Stimulated activated CD8-positive, alpha-beta memory T cell treated with anti-CD3 and anti-CD28 coated beads, Interleukin-15, amount 100 ng/mL, for 1 hour (primary cell): ENCODE data around the gene DNAAF1.

Source experiments
- DNase-seq: peaks from one replicate; pipeline ENCODE4 v3.0.0-alpha.2; 2020; ENCODE audit warnings: low read depth

DNAAF1 gene

DNA sequence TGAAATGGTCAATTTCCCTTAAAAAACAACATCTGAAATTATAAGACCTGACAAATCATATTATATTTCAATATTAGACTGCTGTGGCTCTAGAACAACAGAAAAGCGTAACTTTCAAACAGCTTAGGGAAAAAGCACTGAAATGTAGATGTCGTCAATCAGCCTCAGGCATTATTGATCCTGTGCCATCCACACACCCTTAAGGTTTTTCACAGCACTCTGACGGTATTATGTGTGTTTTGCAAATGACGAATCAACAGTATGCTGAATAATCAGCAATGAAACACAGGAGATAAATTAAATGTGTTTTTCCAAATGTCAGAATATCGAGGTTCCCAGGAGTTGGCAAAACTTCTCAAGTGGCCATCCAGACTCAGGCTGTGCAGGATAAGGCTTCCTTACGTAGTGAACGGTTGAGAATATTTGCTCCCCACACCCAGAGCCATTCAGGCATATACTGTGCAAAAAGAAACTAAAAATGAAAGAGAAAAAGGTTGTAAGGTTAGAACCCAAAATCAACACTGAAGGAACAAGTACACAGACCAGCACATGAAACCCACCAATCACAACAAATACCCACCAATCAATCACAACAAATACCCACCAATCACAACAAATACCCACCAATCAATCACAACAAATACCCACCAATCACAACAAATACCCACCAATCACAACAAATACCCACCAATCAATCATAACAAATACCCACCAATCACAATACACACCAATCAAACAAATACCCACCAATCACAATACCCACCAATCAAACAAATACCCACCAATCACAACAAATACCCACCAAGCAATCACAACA is 20.6 kb upstream of the DNAAF1 start:
- DNase-seq: no peak

- DNase-seq: no peak
Measured at GRCh38 chr16:84131117-84131516, 14.0 kb upstream of the DNAAF1 start.

DNA sequence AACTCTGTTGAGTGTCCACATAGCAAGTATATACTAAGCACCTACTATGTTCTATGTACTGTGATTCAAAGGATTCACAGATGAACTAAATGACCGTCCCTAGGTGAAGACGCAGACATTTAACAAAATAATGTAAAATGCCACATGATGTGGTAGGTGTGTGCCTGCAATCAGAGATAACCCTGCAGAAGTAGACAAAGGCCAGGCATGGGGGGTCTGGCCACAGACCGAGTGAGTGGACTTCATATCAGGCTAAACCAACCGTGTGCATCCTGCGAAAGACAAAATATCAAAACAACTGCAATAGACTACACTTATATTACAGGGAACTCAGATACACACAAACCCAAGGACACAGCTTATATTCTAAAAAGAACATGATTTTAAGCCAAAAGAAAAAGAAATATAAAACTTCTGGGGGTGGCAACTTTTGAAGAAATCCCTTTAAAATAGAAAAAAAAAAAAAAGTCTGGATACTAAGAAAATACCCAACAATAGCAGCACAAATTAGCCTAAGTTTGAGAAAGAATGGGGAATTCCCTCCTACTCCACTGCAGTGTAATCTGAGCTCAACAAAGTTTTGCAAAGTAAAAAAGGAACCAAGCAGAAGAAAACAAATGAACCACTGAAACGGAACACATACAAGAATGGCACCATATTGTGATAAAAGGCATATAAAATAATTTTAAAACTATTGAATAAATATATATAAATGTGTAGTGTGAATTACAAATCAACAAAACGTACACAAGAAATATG is 12.4 kb upstream of the DNAAF1 start:
- no peak for DNase-seq

GRCh38 chr16:84136331-84137125 is 8.6 kb upstream of the DNAAF1 start:
- no peak for DNase-seq

DNA sequence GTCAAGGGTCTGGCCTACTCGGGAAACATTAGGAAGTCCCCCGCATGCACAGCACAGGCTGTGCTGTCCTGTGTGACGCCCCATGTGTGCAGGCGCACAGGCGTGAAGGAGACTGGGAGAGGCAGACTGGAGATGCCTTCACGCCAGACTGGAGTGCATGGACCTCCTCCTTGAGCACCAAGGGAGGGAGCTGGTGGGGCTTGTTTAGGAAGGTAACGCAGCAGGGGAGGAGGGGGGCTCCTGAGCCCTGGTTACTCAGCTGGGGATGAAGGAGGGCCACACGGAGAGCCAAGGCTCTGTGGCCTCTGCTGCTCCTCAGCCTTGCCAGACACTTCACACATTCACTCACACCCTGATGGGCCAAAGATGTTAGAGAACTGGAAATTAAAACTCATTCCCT is 7.8 kb upstream of the DNAAF1 start:
- no peak for DNase-seq

GRCh38 chr16:84137769-84138357 is 7.2 kb upstream of the DNAAF1 start:
- no peak for DNase-seq

DNA sequence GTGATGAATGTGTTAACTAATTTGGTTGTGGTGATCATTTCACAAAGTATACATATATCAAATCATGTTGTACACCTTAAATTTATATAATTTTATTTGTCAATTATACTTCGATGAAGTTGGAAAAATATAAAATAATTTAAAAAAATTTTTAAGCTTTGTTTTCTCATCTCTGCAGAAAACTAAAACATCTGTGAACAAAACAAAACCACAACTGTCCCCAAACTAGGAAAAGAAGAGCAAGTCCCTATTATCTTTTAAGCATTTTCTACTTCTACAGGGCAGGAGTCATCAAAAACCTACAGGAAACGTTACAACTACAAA is 6.6 kb upstream of the DNAAF1 start:
- DNase-seq: no peak

- DNase-seq: no peak
Measured at GRCh38 chr16:84138824-84139627, 6.1 kb upstream of the DNAAF1 start.

- DNase-seq: no peak
Measured at GRCh38 chr16:84139628-84140258, 5.4 kb upstream of the DNAAF1 start.

GRCh38 chr16:84141143-84141670 is 3.9 kb upstream of the DNAAF1 start:
- no peak for DNase-seq

DNA sequence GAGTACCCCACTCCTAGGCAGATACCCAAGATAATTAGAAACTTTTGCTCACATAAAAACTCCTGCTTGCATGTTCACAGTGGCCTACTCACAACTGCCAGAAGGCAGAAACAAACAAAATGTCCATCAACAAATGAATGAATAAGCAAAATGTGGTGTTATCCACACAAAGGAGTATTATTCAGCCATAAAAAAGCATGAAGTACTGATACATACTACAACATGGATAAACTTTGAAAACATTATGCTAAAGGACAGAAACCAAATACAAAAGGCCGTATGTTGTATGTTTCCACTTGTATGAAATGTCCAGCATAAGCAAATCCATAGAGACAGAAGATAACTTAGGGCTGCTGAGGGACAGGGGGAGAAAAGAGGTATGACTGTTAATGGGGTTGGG is 2.0 kb upstream of the DNAAF1 start:
- DNase-seq: no peak

DNA sequence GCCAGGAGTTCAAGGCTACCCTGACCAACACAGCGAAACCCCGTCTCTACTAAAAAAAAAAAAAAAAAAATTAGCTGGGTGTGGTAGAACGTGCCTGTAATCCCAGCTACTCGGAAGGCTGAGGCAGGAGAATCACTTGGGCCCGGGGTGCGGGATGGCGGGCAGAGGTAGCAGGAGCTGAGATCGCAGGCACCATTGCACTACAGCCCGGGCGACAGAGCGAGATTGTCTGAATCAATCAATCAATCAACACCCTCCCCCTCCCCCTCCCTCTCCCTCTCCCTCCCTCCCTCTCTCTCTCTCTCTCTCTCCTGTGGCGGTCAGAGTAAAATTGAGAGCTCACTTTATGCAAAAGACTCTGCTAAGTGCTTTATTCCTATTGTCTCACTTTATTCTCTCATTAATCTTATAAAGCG is 1.3 kb upstream of the DNAAF1 start:
- DNase-seq: no peak

DNA sequence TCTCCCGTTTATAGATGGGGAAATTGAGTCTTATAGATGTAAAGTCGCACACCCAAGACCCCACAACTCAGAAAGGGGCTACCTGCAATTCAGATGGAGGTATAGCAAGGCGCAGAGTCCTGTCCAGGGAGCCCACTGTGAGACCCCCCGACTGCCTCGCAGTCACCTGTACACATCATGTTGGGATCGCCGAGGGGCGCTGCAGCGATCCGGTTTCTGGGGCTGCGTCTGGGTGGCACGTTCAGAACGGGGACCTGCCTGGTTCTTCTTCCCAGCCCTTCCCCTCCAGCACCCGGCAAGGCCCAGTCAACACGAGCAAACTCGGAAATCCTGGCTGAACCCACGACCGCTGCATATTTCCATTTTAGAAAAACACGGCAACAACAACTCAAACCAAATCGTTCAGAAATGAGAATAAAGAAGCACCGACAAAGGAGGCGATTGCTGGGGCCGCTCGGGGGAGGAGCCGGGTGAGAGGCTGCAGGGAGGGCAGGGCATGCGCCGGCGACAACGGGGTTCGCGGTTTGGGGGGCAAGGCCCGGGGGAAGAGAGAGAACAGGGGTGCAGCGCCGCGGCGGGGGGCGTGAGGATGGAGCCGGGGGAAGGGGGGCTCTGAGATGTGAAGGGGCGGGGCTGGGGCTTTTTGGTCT is 774 bp upstream of the DNAAF1 start:
- peak; percentile 5 for DNase-seq

DNA sequence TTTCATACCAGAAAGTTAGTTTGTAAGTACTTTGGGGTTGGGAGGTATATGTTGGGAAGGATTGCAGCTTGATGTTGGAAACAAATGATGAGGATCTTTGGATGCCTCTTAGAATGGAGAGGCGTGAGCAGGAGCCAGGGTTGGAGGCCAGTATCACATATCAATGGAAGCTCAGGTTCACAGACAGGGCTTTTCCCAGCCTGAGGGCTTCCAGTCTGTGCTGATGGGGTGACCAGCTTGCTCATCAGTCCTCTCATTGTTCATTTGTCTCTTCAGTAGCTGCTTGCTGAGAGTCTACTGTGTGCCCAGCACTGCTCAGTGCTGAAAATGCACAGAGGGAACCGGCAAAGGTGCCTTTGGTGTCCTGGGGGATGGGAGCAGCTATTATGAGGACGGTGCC is 5.8 kb downstream of the DNAAF1 start:
- DNase-seq: no peak

GRCh38 chr16:84153660-84154214 is 8.6 kb downstream of the DNAAF1 start:
- no peak for DNase-seq

- no peak for DNase-seq
Measured at GRCh38 chr16:84155226-84155625, 10.1 kb downstream of the DNAAF1 start.

GRCh38 chr16:84155771-84156170 is 10.7 kb downstream of the DNAAF1 start:
- DNase-seq: no peak

DNA sequence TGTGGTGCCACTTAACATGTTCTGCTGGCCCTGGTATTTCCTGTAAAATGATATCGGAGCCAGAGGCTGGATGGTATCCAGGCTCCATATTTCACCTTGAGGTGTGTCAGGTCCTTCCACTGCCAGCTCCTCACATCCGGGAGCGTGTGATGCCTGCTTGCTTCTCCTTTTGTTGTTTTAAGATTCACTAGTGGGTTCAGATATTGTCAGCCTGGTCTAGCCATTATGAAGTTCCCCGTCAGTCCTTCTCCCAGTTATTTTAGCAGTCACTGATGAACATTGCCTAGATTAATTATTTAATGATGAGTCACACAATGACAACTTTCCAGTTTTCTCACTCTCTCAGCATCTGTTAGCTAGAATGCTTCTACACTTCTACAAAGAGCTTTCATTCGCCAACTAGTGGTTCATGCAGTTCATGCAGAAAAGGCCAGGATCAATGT is 11.3 kb downstream of the DNAAF1 start:
- DNase-seq: no peak

DNA sequence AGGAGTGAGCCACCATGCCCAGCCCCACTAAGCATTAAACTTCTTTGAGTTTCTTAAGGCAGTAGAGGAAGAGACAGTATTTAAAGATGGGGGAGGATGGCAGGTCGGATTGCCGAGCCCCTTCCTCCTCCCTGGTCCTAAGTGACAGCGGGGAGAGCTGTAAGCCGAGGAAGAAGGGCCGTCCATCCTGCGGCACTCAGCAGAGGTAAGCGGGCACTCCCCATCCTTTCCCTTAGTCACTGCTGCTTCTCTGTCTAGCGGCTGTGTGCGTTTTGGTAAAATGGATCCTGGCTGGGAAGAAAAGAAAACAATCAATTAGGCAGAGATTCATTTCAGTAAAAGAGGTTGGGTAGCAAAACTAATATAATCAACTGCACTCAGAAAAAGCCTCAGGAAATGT is 13.9 kb downstream of the DNAAF1 start:
- no peak for DNase-seq

GRCh38 chr16:84159800-84160199 is 14.7 kb downstream of the DNAAF1 start:
- no peak for DNase-seq
